ENCODE results near the gene BCL2A1. TPM values are rescaled to one million over a fixed set of nuclear protein-coding genes. Genes with fewer than 3 reads are reported as not detected.

BCL2A1 gene
- total and polyA plus RNA-seq, 2 of the 4 experiments (the other 2 are of a cell fraction), result 2.3 to 4.5 TPM

GRCh38 chr15:79950247-79950646 lies 20.7 kb downstream of the BCL2A1 start:
- H3K4ac ChIP-seq (ENCODE audit: low read depth, low read length), result no peak overlapping the region
- no CpG with 5 or more reads among the region's 2 CpGs for WGBS, 2 experiments (ENCODE audit: extremely low coverage in 2 of 2, insufficient read length in 1 of 2)
- dilution Hi-C loops (cut with HindIII; ENCODE audit: low sequenced_read_pairs, unreplicated experiment), result no loop called here
- TF ChIP-seq CHD1 (IDR thresholded peaks at IDR 0.05; ENCODE audit: low read depth, low read length), result no peak
- no peak for TF ChIP-seq RCOR1 (IDR thresholded peaks at IDR 0.05; ENCODE audit: insufficient replicate concordance, low read length)
- no peak for TF ChIP-seq SMC3 (IDR thresholded peaks at IDR 0.05; ENCODE audit: low read depth, low read length)
- no peak for TF ChIP-seq RFX5 (IDR thresholded peaks at IDR 0.05; ENCODE audit: low read depth, low read length)
- TF ChIP-seq MAFK (IDR thresholded peaks at IDR 0.05; ENCODE audit: low read depth, low read length), result peak; percentile 77
- no peak for TF ChIP-seq RAD21 (IDR thresholded peaks at IDR 0.05; ENCODE audit: low read length)
- TF ChIP-seq, protein P1, sequence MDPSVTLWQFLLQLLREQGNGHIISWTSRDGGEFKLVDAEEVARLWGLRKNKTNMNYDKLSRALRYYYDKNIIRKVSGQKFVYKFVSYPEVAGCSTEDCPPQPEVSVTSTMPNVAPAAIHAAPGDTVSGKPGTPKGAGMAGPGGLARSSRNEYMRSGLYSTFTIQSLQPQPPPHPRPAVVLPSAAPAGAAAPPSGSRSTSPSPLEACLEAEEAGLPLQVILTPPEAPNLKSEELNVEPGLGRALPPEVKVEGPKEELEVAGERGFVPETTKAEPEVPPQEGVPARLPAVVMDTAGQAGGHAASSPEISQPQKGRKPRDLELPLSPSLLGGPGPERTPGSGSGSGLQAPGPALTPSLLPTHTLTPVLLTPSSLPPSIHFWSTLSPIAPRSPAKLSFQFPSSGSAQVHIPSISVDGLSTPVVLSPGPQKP (IDR thresholded peaks at IDR 0.05; ENCODE audit: borderline replicate concordance, low read depth, low read length), result no peak
- TF ChIP-seq MXI1 (IDR thresholded peaks at IDR 0.05; ENCODE audit: borderline replicate concordance, low read depth, low read length), result no peak
- H4K91ac ChIP-seq (ENCODE audit: insufficient read depth, low read depth, low read length), result no peak overlapping the region
- no peak overlapping the region for H4K5ac ChIP-seq (ENCODE audit: low read depth, low read length)
- no peak overlapping the region for H3K56ac ChIP-seq (ENCODE audit: extremely low read depth, insufficient read depth, low read length)
- no peak overlapping the region for H3K14ac ChIP-seq (replicated peaks; ENCODE audit: low read depth, low read length)
- DNase-seq (no peak), ATAC-seq (ENCODE audit: low read depth) (no peak)
- no peak overlapping the region for H3K27ac ChIP-seq (ENCODE audit: insufficient read depth, low read length)
- no peak overlapping the region for H3K4me3 ChIP-seq (ENCODE audit: insufficient read depth, low read depth, low read length)
- H2AFZ ChIP-seq (replicated peaks; ENCODE audit: low read length, poor library complexity), result no peak overlapping the region
- no peaks in the 10 kb centered on the region for H3K79me1 ChIP-seq (ENCODE audit: low read depth in 1 of 2, low read length in 2 of 2)
- H2BK20ac ChIP-seq (ENCODE audit: low read depth, low read length), result no peak overlapping the region
- H3K36me3 ChIP-seq (ENCODE audit: control insufficient read depth, insufficient read depth, low read length), result no peaks in the 10 kb centered on the region
- no peak overlapping the region for H2BK120ac ChIP-seq (ENCODE audit: low read depth, low read length)
- H3K23ac ChIP-seq (ENCODE audit: low read depth, low read length), result no peak overlapping the region
- H2BK5ac ChIP-seq (ENCODE audit: low read depth, low read length, poor library complexity, severe bottlenecking), result no peak overlapping the region
- no peak overlapping the region for H2BK15ac ChIP-seq (ENCODE audit: low read depth, low read length)
- H3K9ac ChIP-seq (ENCODE audit: low read depth, low read length), result no peak overlapping the region
- H4K8ac ChIP-seq (ENCODE audit: low read depth in 2 of 2, low read length in 2 of 2), result no peak overlapping the region
- no peaks in the 10 kb centered on the region for H3K9me3 ChIP-seq (ENCODE audit: control insufficient read depth, insufficient read depth, low read length)
- H4K20me1 ChIP-seq (ENCODE audit: insufficient read depth, low read length), result no peaks in the 10 kb centered on the region
- no peak overlapping the region for H2AK9ac ChIP-seq (replicated peaks; ENCODE audit: low read depth, low read length, poor library complexity)
- in situ Hi-C loops (cut with MboI; ENCODE audit: low sequenced_read_pairs), result no loop called here
- no peak overlapping the region for H2AK5ac ChIP-seq (ENCODE audit: low read depth, low read length)
- no peaks in the 10 kb centered on the region for H3K9me1 ChIP-seq (ENCODE audit: insufficient read depth, low read length)
- intact Hi-C loops (cut with micrococcal nuclease), result no loop called here
- H3K27me3 ChIP-seq (ENCODE audit: control insufficient read depth, insufficient read depth, low read length), result no peaks in the 10 kb centered on the region
- CTCF ChIA-PET, result no interaction called here
- POLR2A ChIA-PET (ENCODE audit: unreplicated experiment), result no interaction called here
- no peak overlapping the region for H3K18ac ChIP-seq (ENCODE audit: low read depth, low read length)
- no peak overlapping the region for H3K4me2 ChIP-seq (ENCODE audit: low read depth, low read length)
- peaks cover 6% of the 10 kb centered on the region for H3K4me1 ChIP-seq (ENCODE audit: control insufficient read depth, insufficient read depth, low read length)
- no TSS peak for BruUV-seq (replicated peaks)

All from IMR-90 (cell line).